Activated naive CD8-positive, alpha-beta T cell (primary cell): ENCODE measurements around the gene LKAAEAR1.

Experiments used
- H3K27ac Mint-ChIP-seq: one replicate; pipeline ENCODE4 v1.8.0; 2021; ENCODE audit warnings: mixed read lengths
- H3K27me3 Mint-ChIP-seq: one replicate; pipeline ENCODE4 v1.8.0; 2021; ENCODE audit warnings: mixed read lengths
- H3K36me3 Mint-ChIP-seq: one replicate; pipeline ENCODE4 v1.8.0; 2021; ENCODE audit warnings: mixed read lengths
- H3K4me1 Mint-ChIP-seq: one replicate; pipeline ENCODE4 v1.8.0; 2021; ENCODE audit warnings: low read depth, mixed read lengths
- H3K4me3 Mint-ChIP-seq: one replicate; pipeline ENCODE4 v1.8.0; 2021; ENCODE audit warnings: mild to moderate bottlenecking, mixed read lengths
- H3K9me3 Mint-ChIP-seq: one replicate; pipeline ENCODE4 v1.8.0; 2021; ENCODE audit warnings: low read depth, mixed read lengths

Gene LKAAEAR1

GRCh38 chr20:64040231-64041039 is 43.8 kb downstream of the LKAAEAR1 start:
- Mint-ChIP-seq H3K27me3 (no peaks in the 10 kb centered on the region), H3K4me3 (peak overlapping the region; percentile 64), H3K36me3 (peaks cover under 1% of the 10 kb centered on the region), H3K4me1 (peaks cover 34% of the 10 kb centered on the region), H3K27ac (peak overlapping the region; percentile 79), H3K9me3 (no peaks in the 10 kb centered on the region)

- Mint-ChIP-seq H3K4me1 (peaks cover 40% of the 10 kb centered on the region), H3K9me3 (no peaks in the 10 kb centered on the region), H3K4me3 (peak overlapping the region; percentile 65), H3K27me3 (no peaks in the 10 kb centered on the region), H3K27ac (no peak overlapping the region), H3K36me3 (peaks cover 2% of the 10 kb centered on the region)
These were observed 44.7 kb downstream of the LKAAEAR1 start for GRCh38 chr20:64039293-64040160.

GRCh38 chr20:64038565-64039292 is 45.5 kb downstream of the LKAAEAR1 start:
- Mint-ChIP-seq H3K4me1 (peaks cover 40% of the 10 kb centered on the region), H3K36me3 (peaks cover 2% of the 10 kb centered on the region), H3K27ac (no peak overlapping the region), H3K4me3 (peak overlapping the region; percentile 32), H3K27me3 (no peaks in the 10 kb centered on the region), H3K9me3 (no peaks in the 10 kb centered on the region)

GRCh38 chr20:64038224-64038564 is 46.0 kb downstream of the LKAAEAR1 start:
- H3K4me3 Mint-ChIP-seq, result no peak overlapping the region
- H3K27me3 Mint-ChIP-seq, result no peaks in the 10 kb centered on the region
- H3K36me3 Mint-ChIP-seq, result peaks cover 2% of the 10 kb centered on the region
- no peak overlapping the region for H3K27ac Mint-ChIP-seq
- peaks cover 38% of the 10 kb centered on the region for H3K4me1 Mint-ChIP-seq
- no peaks in the 10 kb centered on the region for H3K9me3 Mint-ChIP-seq

- no peaks in the 10 kb centered on the region for H3K27me3 Mint-ChIP-seq
- peaks cover 2% of the 10 kb centered on the region for H3K36me3 Mint-ChIP-seq
- H3K4me1 Mint-ChIP-seq, result peaks cover 38% of the 10 kb centered on the region
- peak overlapping the region; percentile 75 for H3K27ac Mint-ChIP-seq
- peak overlapping the region; percentile 71 for H3K4me3 Mint-ChIP-seq
- H3K9me3 Mint-ChIP-seq, result no peaks in the 10 kb centered on the region
These were observed 46.5 kb downstream of the LKAAEAR1 start for GRCh38 chr20:64037498-64038213.

- Mint-ChIP-seq H3K4me3 (no peak overlapping the region), H3K27me3 (no peaks in the 10 kb centered on the region), H3K36me3 (peaks cover 2% of the 10 kb centered on the region), H3K9me3 (no peaks in the 10 kb centered on the region), H3K4me1 (peaks cover 38% of the 10 kb centered on the region), H3K27ac (no peak overlapping the region)
These were observed 47.0 kb downstream of the LKAAEAR1 start for GRCh38 chr20:64037199-64037497.

GRCh38 chr20:64036346-64037198 is 47.6 kb downstream of the LKAAEAR1 start:
- no peaks in the 10 kb centered on the region for H3K9me3 Mint-ChIP-seq
- no peak overlapping the region for H3K4me3 Mint-ChIP-seq
- H3K36me3 Mint-ChIP-seq, result peaks cover 2% of the 10 kb centered on the region
- peak overlapping the region; percentile 34 for H3K27ac Mint-ChIP-seq
- H3K27me3 Mint-ChIP-seq, result no peaks in the 10 kb centered on the region
- peaks cover 37% of the 10 kb centered on the region for H3K4me1 Mint-ChIP-seq

- H3K4me3 Mint-ChIP-seq, result peak within 1 kb of the TSS; percentile 74
- H3K36me3 Mint-ChIP-seq, result peaks cover 2% of the 10 kb centered on the region
- no peaks in the 10 kb centered on the region for H3K27me3 Mint-ChIP-seq
- H3K4me1 Mint-ChIP-seq, result peaks cover 33% of the 10 kb centered on the region
- no peaks in the 10 kb centered on the region for H3K9me3 Mint-ChIP-seq
- H3K27ac Mint-ChIP-seq, result peak within 1 kb of the TSS; percentile 92
These were observed 48.3 kb downstream of the LKAAEAR1 start, which contains the start of gene C20orf204 for GRCh38 chr20:64035933-64036345. Gene C20orf204, plus strand, starts transcription at chr20:64036182. Its CDS starts 142 bp downstream, at chr20:64036324.

- Mint-ChIP-seq H3K36me3 (peaks cover 2% of the 10 kb centered on the region), H3K27ac (peak overlapping the region; percentile 92), H3K27me3 (no peaks in the 10 kb centered on the region), H3K4me3 (peak overlapping the region; percentile 74), H3K9me3 (no peaks in the 10 kb centered on the region), H3K4me1 (peaks cover 31% of the 10 kb centered on the region)
These were observed 48.9 kb downstream of the LKAAEAR1 start for GRCh38 chr20:64035066-64035932.

- H3K4me3 Mint-ChIP-seq, result no peak overlapping the region
- H3K4me1 Mint-ChIP-seq, result peaks cover 22% of the 10 kb centered on the region
- H3K36me3 Mint-ChIP-seq, result peaks cover 2% of the 10 kb centered on the region
- peak overlapping the region; percentile 66 for H3K27ac Mint-ChIP-seq
- H3K27me3 Mint-ChIP-seq, result no peaks in the 10 kb centered on the region
- H3K9me3 Mint-ChIP-seq, result no peaks in the 10 kb centered on the region
These were observed 50.2 kb downstream of the LKAAEAR1 start for GRCh38 chr20:64033981-64034493.
